Ramos (cell line): ENCODE results near the gene NEIL3.

Experiments used
- in situ Hi-C: fragments of 300-500 bp; cut with MboI; formaldehyde crosslinking; loops from one replicate; pipeline ENCODE4 v1.14.3; 2022; ENCODE audit warnings: low sequenced_read_pairs; ENCODE audit not compliant: unreplicated experiment

NEIL3 gene

GRCh38 chr4:177309522-177310371 is at the start of gene NEIL3:
Gene NEIL3 (plus strand): TSS chr4:177309874. CDS start chr4:177309954, 80 bp downstream.
- in situ Hi-C loops: no loop called here

DNA sequence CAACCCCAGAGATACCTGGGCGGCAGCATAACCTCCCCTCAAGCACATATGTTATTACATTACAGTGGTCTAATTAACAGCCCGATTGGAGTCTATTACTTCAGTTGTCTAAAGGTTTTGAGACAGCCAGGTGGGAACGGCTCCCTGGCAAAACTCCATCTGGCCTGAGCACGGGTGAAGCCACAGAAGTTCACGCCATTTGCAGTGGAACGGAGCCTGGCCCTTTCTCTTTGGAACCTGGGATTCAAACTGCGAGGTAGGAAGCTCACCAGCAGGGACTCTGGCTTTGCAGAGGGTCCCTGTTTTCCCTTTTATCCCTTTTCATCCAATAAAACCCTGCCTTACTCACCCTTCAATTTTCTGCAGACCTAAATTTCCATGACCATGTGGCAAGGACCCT is 45.9 kb upstream of the NEIL3 start:
- in situ Hi-C loops: no loop called here

- in situ Hi-C loops: no loop called here
These were observed 44.8 kb upstream of the NEIL3 start for GRCh38 chr4:177264788-177265422.

DNA sequence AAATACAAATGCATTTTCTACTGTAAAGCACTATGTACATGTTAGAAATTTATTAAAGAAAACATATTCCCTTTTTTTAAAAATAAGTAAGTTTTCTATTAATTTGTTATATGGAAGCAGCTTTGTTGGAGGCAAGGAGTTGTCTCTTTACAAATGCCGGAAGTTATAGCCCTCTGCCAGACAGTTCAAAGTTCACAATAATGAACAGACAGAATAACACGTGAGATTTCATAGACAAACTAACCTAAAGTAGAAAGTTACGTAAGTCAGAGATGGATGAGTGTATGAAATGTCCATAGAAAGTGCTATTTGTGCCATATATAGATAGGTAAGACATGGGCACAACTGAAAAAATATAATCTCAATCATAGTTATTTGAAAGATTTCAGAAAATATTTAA is 43.9 kb upstream of the NEIL3 start:
- in situ Hi-C loops: no loop called here

DNA sequence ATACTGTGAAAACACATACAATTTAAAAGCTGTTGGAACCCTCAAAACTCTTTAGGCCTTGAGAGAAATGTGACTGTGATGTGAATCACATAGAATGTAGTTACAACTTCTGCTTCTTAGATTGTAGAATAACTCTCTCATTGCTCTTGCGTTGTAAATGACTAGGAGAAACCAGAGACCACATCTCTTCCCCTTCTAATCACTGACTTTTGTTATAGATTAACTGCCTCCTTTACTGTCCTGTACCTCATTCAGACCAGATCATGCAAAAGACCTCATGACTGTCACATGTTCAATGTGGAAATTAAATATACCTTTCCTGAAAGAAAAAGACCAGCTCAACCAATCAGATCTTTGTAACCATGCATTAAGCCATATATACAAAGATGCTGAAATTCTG is 43.2 kb upstream of the NEIL3 start:
- in situ Hi-C loops: no loop called here

- in situ Hi-C loops: no loop called here
These were observed 41.8 kb upstream of the NEIL3 start for GRCh38 chr4:177267911-177268310.

GRCh38 chr4:177271091-177271490 is 38.6 kb upstream of the NEIL3 start:
- in situ Hi-C loops: no loop called here

DNA sequence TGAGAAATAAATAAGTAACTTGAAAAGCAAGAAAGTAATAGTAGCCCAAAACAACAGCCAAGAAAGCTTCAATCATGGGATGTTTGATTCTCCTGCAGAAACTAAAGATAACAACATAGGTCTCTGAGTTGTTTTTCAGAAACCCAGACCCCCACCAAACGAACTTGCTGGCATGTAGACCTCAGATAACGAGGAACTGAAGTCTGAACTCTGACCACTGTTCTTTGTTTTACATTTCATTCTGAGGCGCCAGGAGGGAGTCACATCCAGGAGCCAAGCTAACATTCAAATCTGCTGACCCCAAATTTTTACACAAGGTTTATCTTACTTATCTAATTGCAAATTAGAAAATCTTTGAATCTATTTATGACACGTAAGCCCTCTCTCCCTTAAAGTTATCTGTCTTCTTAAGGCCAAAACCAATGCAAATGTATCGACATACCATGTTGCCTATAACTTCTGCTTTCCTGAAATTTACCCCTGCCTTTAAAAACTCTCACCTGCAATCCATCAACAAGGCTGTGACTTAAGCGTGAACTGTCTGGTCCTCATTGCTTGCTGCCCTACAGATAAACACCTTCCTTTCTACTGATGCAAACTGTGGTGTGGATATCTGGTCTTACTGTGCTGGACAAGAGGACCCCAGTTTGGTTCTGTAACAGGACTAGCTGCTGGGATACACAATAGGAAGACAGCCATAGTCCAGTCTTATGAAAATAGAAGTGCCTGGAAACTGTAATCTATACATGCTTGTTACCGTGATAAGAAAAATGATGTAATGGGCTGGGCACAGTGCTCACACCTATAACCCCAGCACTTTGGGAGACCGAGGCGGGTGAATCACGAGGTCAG is 37.5 kb upstream of the NEIL3 start:
- in situ Hi-C loops: no loop called here

GRCh38 chr4:177275999-177276398 is 33.7 kb upstream of the NEIL3 start:
- in situ Hi-C loops: no loop called here

DNA sequence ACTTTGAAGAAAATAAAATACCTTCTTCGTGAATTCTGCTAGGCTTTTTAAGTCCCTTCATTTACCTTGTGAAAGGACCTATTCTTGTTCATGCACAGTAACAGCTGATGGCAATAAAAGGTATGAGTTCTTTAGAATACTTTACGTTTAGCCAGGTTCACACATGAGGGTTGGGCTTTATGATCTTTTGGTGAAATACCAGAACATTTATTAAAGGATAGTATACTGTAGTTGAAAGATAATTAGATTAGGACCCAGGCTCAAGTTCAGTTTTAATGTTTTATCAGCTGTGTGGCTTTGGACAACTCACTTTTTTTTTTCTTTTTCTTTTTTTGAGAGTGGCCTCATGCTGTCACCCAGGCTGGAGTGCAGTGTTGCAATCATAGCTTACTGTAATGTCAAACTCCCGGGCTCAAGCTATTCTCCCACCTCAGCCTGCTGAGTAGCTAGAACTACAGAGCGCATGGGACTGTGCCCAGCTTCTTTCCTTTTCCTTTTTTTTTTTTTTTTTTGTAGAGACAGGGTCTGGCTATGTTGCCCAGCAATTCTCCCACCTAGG is 28.2 kb upstream of the NEIL3 start:
- in situ Hi-C loops: no loop called here

DNA sequence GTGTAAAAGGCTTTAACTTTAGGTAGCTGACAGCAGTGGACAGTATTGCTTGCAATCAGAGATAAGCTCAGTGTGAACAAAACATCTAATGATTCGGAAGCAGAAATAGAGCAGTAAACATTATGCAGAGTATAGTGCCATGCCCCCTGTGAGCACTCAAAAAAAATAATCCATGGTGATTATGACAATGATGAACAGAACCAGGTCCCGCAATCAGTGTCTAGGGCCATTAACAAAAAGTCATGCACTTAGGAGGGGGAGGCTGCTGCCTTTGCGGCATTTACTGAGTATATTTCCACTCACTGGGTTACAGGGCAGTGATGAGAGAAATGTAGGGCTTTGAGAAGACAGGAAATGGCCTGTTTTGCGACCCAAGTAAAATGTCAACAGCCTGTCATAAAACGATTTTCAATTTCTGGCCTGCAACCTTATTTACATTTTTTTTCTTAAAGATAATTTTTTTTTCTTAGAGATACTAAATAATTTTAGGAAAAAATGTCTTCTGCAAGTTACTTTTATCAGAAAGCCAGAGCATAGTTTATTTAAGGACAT is 27.3 kb upstream of the NEIL3 start:
- in situ Hi-C loops: no loop called here

DNA sequence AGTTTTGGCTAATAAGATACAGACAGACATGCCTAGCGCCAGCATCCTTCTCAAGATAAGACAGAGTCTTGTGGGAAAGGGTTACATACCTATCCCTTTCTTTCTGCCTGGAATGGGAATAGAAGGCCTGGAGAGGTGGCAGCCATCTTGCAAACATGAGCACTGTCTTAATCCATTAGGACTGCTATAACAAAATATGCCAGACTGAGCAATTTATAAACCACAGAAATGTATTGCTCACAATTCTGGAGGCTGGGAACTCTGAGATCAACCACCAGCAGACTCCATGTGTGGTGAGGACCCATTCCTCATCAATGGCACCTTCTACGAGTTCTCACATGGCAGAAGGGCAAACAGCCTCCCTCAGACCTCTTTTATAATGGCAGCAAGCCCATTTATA is 26.5 kb upstream of the NEIL3 start:
- in situ Hi-C loops: no loop called here

DNA sequence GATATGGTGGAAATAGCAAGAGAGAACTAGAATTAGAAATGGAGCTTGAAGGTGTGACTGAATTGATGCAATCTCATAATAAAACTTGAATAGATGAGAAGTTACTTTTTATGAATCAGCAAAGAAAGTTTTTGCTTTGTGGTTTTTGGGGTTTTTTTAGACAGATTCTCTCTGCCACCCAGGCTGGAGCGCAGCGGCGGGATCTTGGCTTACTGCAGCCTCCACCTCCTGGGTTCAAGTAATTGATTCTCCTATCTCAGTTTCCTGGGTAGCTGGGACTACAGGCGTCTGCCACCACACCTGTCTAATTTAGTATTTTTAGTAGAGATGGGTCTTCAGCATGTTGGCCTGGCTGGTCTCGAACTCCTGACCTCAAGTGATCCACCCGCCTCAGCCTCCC is 23.7 kb upstream of the NEIL3 start:
- in situ Hi-C loops: no loop called here

DNA sequence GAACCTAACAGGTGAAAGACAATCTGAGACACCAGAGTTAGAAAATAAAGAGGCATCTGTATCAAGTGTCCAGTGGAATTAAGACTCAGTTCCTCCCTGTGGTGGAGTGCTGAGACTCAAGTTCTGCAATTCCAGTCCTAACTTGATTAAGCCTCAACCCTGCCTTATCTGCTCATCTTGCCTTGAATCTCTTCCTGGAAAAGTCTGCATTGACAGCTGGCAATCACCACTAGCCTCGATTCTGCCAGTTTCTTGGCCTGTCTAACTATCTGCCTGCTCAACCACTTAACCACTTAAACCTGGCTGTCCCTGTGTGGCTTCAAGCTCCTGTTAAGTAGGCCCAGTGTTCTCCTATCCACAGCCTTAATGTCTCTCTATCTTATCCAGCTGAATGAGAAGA is 22.4 kb upstream of the NEIL3 start:
- in situ Hi-C loops: no loop called here

DNA sequence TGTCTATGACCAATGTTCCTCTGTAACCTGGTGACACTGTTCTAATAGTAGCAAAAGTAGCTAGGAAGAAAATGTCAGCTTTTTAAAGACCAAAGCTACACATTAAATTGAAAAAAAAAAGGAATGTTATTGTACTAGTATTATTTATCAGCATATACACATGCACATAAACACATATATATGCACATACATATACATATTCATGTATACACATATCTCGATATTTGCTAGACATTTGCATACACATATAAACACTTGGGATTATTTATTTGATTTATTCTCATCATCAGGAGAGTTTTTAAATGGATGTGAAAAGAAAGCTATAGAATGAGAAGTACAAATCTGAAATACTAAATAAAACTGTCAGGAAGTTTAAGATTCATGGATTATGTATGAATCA is 21.3 kb upstream of the NEIL3 start:
- in situ Hi-C loops: no loop called here

GRCh38 chr4:177290780-177291179 is 18.9 kb upstream of the NEIL3 start:
- in situ Hi-C loops: no loop called here

DNA sequence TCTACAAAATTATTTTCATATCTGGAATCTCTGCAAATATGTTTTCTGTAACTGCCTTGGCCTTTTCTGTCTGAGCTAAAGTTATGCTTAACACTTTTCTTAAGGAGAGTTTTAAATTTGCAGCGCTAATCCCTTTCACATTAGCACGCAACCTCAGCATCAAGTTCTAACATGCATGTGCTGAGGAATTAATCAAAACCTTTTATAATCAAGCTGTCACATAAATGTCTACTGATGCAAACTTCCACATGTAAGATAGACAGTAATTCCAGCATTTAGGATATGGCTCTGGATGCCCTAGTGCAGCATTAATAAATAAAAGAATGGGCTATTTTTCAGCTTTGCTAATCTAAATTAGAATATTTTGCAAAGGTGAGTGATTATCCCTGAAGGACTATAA is 17.5 kb upstream of the NEIL3 start:
- in situ Hi-C loops: no loop called here

- in situ Hi-C loops: no loop called here
These were observed 16.3 kb upstream of the NEIL3 start for GRCh38 chr4:177293208-177294033.

- in situ Hi-C loops: no loop called here
These were observed 11.8 kb upstream of the NEIL3 start for GRCh38 chr4:177297785-177298391.
